GM12892 (cell line): Measurements from ENCODE around the gene NRL.

ENCODE experiments used
- POLR2A ChIP-seq: IDR thresholded peaks from 2 replicates; pipeline ENCODE4 v1.6.1; 2011; ENCODE audit warnings: low read depth, low read length, control low read depth
- POLR2AphosphoS5 ChIP-seq: IDR thresholded peaks from 2 replicates; pipeline ENCODE4 v1.6.1; 2011; ENCODE audit warnings: low read depth, low read length, control low read depth

GRCh38 chr14:24086193-24086955 lies 28.4 kb downstream of the NRL start:
- no peak for TF ChIP-seq POLR2A
- TF ChIP-seq POLR2AphosphoS5, result no peak
